HG03095 (cell line): ENCODE data around the gene SEMA5A.

ENCODE experiments used
- ATAC-seq: cut with Tn5 transposase; IDR thresholded peaks from one replicate; pipeline ENCODE4 v1.9.1; 2021; ENCODE audit warnings: moderate library complexity; ENCODE audit not compliant: unreplicated experiment

SEMA5A gene

GRCh38 chr5:9547122-9547947, 1.5 kb upstream of the SEMA5A start:
- no peak for ATAC-seq

DNA sequence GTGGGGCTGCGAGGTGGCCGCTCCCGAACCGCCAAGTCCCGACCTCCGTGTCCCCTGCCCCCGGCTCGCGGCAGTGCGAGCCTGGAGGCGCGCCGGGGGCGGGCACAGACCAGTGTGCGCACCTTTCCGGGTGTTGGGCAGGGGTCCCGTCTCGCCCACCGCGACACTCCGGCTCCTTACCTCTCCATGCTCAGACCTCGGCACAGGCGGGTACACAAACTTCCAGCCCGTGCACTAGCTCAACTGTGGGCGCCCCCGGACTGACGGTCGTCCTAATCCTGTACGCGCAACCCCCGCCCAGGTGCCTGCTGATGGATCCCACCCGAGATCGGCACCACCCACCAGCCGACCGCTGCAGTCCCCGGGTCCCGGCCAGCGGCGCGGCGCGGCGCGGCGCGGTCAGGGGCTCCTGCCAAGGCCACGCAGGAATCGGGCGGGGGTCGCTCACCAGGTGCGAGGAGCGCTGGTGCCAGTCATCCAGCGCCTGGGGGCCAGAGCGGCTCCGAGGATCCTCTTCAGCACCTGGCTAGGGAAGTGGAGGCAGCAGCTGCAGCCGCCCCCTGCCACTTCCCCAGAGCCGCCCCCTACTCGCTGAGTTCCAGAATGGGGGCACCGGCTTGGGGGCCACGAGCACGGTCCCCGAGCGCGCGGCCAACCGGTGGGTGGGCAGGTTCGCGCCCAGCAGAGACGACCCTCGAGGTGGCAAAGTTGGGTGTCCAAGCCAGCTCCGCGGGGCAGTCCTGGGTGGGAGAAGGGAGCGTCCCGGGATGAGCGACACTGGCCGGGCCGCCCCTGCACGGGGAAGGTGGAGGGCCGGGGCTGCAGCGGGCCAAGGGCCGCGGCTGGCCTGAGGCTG, 511 bp downstream of the SEMA5A start:
- no peak for ATAC-seq

DNA sequence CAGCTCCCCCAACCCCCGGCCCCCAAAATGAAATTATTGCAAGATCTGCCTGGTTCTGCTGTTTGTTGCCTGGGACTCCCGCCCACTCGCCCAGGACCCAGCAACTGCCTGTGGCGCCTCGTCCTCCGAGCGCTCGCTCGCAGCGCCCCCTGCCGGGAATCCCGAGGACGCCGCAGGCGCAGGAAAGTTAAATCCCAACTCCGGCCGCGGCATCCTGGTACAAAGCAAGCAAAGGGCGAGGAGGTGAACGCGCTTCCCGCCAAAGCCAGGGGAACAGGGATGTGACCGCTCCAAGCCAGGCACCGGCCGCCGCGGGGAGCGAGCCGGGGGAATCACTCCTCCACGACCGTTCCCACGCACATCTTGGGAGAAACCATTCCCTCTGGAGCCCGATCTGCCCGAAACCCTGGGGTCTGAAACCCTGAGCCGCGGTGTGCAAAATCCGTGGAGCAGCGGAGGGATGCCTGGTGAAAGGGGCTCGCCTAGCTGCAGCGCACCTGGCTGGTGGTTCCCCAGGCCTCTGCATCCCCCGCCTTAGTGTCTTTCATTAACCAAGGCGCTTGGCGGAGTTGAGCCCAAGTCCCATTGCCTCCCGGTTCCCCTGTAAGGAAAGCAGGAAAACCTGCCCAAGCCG, 1.3 kb downstream of the SEMA5A start:
- peak; percentile 77 for ATAC-seq

GRCh38 chr5:9544056-9544455, 1.8 kb downstream of the SEMA5A start:
- ATAC-seq, result peak; percentile 9

- no peak for ATAC-seq
Observed at GRCh38 chr5:9543311-9543920, 2.5 kb downstream of the SEMA5A start.

GRCh38 chr5:9540791-9541190, 5.1 kb downstream of the SEMA5A start:
- no peak for ATAC-seq

DNA sequence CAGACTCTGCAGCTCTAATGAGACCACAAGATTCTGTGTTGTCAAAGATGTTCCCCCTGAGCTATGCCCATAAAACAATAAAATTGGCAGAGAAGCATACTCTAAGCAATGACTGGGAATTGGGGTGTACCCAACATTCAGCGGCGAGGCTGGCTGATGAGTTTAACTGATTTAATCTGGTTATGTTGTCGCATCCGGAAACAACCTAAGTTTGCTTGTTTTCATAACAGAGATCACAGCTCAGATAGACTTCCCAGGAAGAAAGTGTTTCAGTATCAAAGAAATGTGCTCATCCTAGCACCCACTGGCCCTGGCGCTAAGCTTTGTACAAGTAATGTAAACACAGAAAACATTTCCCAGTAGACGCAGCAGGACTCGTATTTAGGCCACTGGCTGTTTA, 7.4 kb downstream of the SEMA5A start:
- ATAC-seq, result no peak

- ATAC-seq, result no peak
Observed at GRCh38 chr5:9537223-9538141, 8.4 kb downstream of the SEMA5A start.

DNA sequence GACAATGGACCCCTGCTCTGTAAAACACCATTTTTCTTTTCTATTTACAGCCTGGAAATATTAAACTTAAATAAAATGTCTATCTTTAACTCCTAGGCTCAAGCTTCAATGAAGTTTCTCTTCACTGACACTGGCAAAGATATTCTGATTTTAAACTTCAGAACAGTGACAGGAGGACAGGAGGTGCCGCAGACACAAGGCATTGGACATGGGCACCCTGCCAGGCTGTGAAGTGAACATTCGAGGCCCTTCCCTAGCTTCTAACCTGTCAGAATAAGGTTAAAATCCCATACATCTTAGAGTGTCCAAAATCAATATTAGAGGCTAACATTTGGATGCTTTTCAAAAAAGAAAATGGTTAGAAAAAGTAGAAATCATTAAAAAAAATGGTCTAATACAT, 9.2 kb downstream of the SEMA5A start:
- no peak for ATAC-seq

GRCh38 chr5:9534881-9535517, 10.9 kb downstream of the SEMA5A start:
- ATAC-seq, result no peak

GRCh38 chr5:9533562-9534364, 12.1 kb downstream of the SEMA5A start:
- no peak for ATAC-seq

- ATAC-seq, result no peak
Observed at GRCh38 chr5:9533096-9533495, 12.8 kb downstream of the SEMA5A start.

- no peak for ATAC-seq
Observed at GRCh38 chr5:9529513-9529912, 16.4 kb downstream of the SEMA5A start.

DNA sequence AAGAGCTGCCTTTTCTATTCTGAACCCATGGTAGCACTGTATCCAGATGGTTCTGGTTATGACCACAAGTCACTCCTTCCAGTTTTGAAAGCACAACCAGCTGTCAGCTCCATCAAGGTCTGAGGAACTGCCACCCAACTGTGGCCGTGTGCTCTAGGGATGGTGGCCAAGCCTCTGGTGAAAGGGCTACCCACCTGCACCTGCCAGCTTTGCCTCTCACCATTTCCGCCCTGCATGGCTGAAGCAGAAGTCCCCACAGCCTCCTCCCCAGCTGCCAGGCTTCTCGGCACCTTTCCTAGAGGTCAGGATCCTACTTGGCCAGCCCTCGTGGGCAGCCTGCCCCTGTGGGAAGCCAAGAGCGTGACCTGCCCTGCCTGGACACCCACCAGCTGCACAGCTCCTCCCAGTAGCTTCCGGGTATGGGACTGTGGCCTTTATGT, 16.8 kb downstream of the SEMA5A start:
- ATAC-seq, result no peak

GRCh38 chr5:9524941-9525340, 20.9 kb downstream of the SEMA5A start:
- no peak for ATAC-seq

GRCh38 chr5:9523090-9523823, 22.6 kb downstream of the SEMA5A start:
- ATAC-seq, result no peak

DNA sequence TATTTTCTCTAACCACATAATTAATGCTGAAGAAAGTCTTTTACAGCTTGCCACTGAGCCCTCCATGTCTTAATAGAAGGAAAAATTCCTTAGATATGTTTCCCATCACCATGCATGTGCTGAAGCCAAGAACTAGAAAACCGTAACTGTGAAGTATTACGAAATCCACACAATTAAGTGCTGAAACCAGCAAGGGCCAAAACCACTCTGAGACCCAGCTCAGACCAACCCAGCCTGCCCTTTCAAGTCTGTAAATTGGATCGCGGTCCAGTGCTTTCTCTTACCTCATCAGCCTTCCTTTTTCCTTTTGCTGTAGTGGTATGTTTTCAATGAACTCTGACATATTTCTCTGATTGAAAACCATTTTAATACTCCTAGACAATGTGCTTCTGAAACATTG, 26.3 kb downstream of the SEMA5A start:
- ATAC-seq, result no peak

DNA sequence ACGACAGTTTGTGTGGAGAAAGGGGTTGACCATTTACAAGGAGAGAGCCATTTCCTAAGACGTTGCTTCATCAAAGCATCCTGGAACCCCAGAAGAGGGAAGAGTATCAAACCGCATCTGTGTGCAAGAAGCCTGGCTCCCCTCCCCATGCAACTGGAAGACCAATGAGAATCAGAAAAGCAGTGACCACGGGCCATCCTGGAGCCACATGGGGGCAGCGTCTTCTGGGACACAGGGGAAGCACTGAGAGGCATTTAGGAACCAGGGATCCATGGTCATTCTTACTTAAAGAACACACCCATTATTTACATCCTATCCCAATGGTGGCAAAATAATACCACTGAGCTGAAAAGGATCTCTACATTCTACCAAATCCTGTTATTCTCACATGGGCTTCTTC, 29.3 kb downstream of the SEMA5A start:
- ATAC-seq, result no peak
